GM12878 (cell line): Measurements from ENCODE around the gene SPOCD1. TPM values are rescaled to one million over a fixed set of nuclear protein-coding genes. Genes with fewer than 3 reads are reported as not detected.
"Not testable (repeated sequence)": the region's sequence is repeated elsewhere in the genome, so short reads cannot be mapped to it uniquely, and the experiment has no call there.

Experiments
- ATAC-seq: fragments of 200-7000 bp; cut with Tn5 transposase; 3 replicates; pipeline ENCODE4 v1.9.1; 2020; ENCODE audit warnings: mild to moderate bottlenecking, moderate library complexity
- BruUV-seq: library from RNA; stranded (reverse); fragments of 400-500 nt; replicated peaks from 2 replicates; lab custom pipeline; 2021; lab: Mats Ljungman, UMichigan
- CTCF ChIA-PET: fragments of 300-600 bp; sonication (Branson Sonifier 250); formaldehyde crosslinking; extraction: SDS; loops from one replicate; lab custom pipeline; 2021; ENCODE audit warnings: inconsistent platforms; lab: Yijun Ruan, JAX
- POLR2A ChIA-PET: fragments of 350-600 bp; formaldehyde crosslinking; extraction: SDS; loops from one replicate; lab custom pipeline; 2021; ENCODE audit warnings: inconsistent platforms; lab: Charles Lee
- RAD21 ChIA-PET: fragments of 300-600 bp; sonication (Branson Sonifier 250); formaldehyde crosslinking; loops from one replicate; lab custom pipeline; 2023; ENCODE audit warnings: antibody characterized with exemption; ENCODE audit not compliant: unreplicated experiment; lab: Charles Lee
- SMC1A ChIA-PET: fragments of 300-600 bp; sonication (Branson Sonifier 250); formaldehyde crosslinking; loops from one replicate; lab custom pipeline; 2023; ENCODE audit not compliant: unreplicated experiment, uncharacterized antibody; lab: Charles Lee
- DNase-seq: peaks from one replicate; pipeline ENCODE4 v3.0.0-alpha.2; 2011; ENCODE audit warnings: low read depth, low spot score
- FAIRE-seq: peaks from 3 replicates; lab custom pipeline; 2011; peaks lifted over from hg19 to GRCh38; lab: Jason Lieb, UNC
- H2AFZ ChIP-seq: 2 replicates; pipeline ENCODE4 v1.6.0; 2011; ENCODE audit warnings: low read depth, low read length, control low read depth; ENCODE audit not compliant: control insufficient read depth
- H3K27ac ChIP-seq: 2 replicates; pipeline ENCODE4 v1.5.1; 2011; ENCODE audit warnings: control low read depth; ENCODE audit not compliant: control insufficient read depth, insufficient read depth
- H3K27me3 ChIP-seq, 2 experiments: replicated peaks in 1 of 2; 2 replicates each; pipeline versions ENCODE4 v1.6.0 to v1.6.1; 2011; ENCODE audit warnings: low read length in 1 of 2; ENCODE audit not compliant: control insufficient read depth in 2 of 2, insufficient read depth in 2 of 2
- H3K36me3 ChIP-seq, 2 experiments: 2 replicates each; pipeline ENCODE4 v1.5.1; 2011; ENCODE audit warnings: low read length in 1 of 2; ENCODE audit not compliant: control insufficient read depth in 2 of 2, insufficient read depth in 2 of 2
- H3K4me1 ChIP-seq: 2 replicates; pipeline ENCODE4 v1.6.1; 2011; ENCODE audit warnings: mild to moderate bottlenecking, low read length, moderate library complexity, mixed read lengths; ENCODE audit not compliant: control insufficient read depth, insufficient read depth
- H3K4me2 ChIP-seq: 2 replicates; pipeline ENCODE4 v1.6.0; 2011; ENCODE audit warnings: control low read depth; ENCODE audit not compliant: control insufficient read depth, insufficient read depth
- H3K4me3 ChIP-seq: fragments of 200-600 bp; sonication (generic); 2 replicates; pipeline ENCODE4 v1.5.1; 2016
- H3K79me2 ChIP-seq: 2 replicates; pipeline ENCODE4 v1.6.0; 2011; ENCODE audit warnings: low read length; ENCODE audit not compliant: control insufficient read depth, insufficient read depth
- H3K9ac ChIP-seq: 2 replicates; pipeline ENCODE4 v1.8.0; 2011; ENCODE audit warnings: low read length, control low read depth, mixed read lengths; ENCODE audit not compliant: control insufficient read depth, insufficient read depth
- H3K9me3 ChIP-seq: replicated peaks from 3 replicates; pipeline ENCODE4 v1.5.1; 2011; ENCODE audit warnings: mild to moderate bottlenecking, low read length; ENCODE audit not compliant: control insufficient read depth, insufficient read depth
- H4K20me1 ChIP-seq: 2 replicates; pipeline ENCODE4 v1.6.0; 2011; ENCODE audit not compliant: control insufficient read depth, insufficient read depth
- BACH1 ChIP-seq: fragments of 450-650 bp; IDR thresholded peaks from 2 replicates; pipeline ENCODE4 v1.6.1; 2017; ENCODE audit warnings: mild to moderate bottlenecking, borderline replicate concordance
- BRCA1 ChIP-seq: IDR thresholded peaks from 2 replicates; pipeline ENCODE4 v1.6.1; 2011; ENCODE audit warnings: low read depth, low read length, improper control_type of control experiment
- CBX3 ChIP-seq: fragments of 200-600 bp; sonication (generic); IDR thresholded peaks from 2 replicates; pipeline ENCODE4 v1.6.1; 2016; ENCODE audit warnings: low read depth, borderline replicate concordance
- JUND ChIP-seq: IDR thresholded peaks from 2 replicates; pipeline ENCODE4 v1.6.1; 2012; ENCODE audit warnings: low read depth, mild to moderate bottlenecking, low read length, improper control_type of control experiment, moderate library complexity
- MAX ChIP-seq: IDR thresholded peaks from 2 replicates; pipeline ENCODE4 v1.6.1; 2012; ENCODE audit warnings: low read depth, low read length, improper control_type of control experiment
- NR2F1 ChIP-seq: fragments of 450-650 bp; conservative IDR thresholded peaks from 2 replicates; pipeline ENCODE4 v1.6.1; 2017; ENCODE audit warnings: mild to moderate bottlenecking
- RAD51 ChIP-seq: fragments of 450-650 bp; IDR thresholded peaks from 2 replicates; pipeline ENCODE4 v1.6.1; 2016; ENCODE audit warnings: moderate library complexity, mild to moderate bottlenecking, inconsistent platforms
- RCOR1 ChIP-seq: conservative IDR thresholded peaks from 2 replicates; pipeline ENCODE4 v1.6.1; 2012; ENCODE audit warnings: low read depth, low read length, improper control_type of control experiment
- SP1 ChIP-seq: IDR thresholded peaks from one replicate; pipeline ENCODE4 v1.6.1; 2011; ENCODE audit warnings: low read depth, low read length
- STAT1 ChIP-seq: fragments of 450-650 bp; conservative IDR thresholded peaks from 2 replicates; pipeline ENCODE4 v1.6.1; 2014; ENCODE audit warnings: antibody characterized with exemption, mild to moderate bottlenecking
- TAF1 ChIP-seq: IDR thresholded peaks from 2 replicates; pipeline ENCODE4 v1.6.1; 2011; ENCODE audit warnings: mild to moderate bottlenecking, low read depth, low read length, borderline replicate concordance
- USF1 ChIP-seq: IDR thresholded peaks from 2 replicates; pipeline ENCODE4 v1.6.1; 2011; ENCODE audit warnings: borderline replicate concordance, low read depth, mild to moderate bottlenecking, moderate library complexity, mixed read lengths, low read length; ENCODE audit not compliant: insufficient read depth; ENCODE audit errors: extremely low read length
- ZBTB11 ChIP-seq: fragments of 450-650 bp; formaldehyde crosslinking; IDR thresholded peaks from 2 replicates; pipeline ENCODE4 v1.5.0; 2022; ENCODE audit warnings: mild to moderate bottlenecking, missing genetic modification characterization
- WGBS: methylation state at CpG from one replicate; pipeline ENCODE4 v1.1.6; 2016; ENCODE audit warnings: low lambda C conversion rate; ENCODE audit not compliant: insufficient replicate concordance, insufficient coverage; ENCODE audit errors: missing lambda C conversion rate; 5-methylcytosine and 5-hydroxymethylcytosine counted together
- in situ Hi-C: fragments of 300-500 bp; cut with MboI; formaldehyde crosslinking; loops from 9 replicates; pipeline ENCODE4 v1.14.3; 2018; ENCODE audit warnings: mixed read lengths
- intact Hi-C: fragments of 100-400 bp; cut with micrococcal nuclease; formaldehyde crosslinking; loops from one replicate; pipeline ENCODE4 v1.14.2; 2022; ENCODE audit not compliant: unreplicated experiment
- polyA plus RNA-seq, 11 experiments: library from polyadenylated mRNA; depleted of rRNA in 4 of 11; unstranded in 6 of 11; stranded (reverse) in 5 of 11; fragments of >200 nt; fragmentation: Nextera tagmentation in 4 of 11; fragmentation: Illumina TruSeq in 1 of 11; extraction: Ambion mirVana in 4 of 11; extraction: Trizol in 1 of 11; gene quantifications; 1 replicate in 1 of 11; 2 replicates in 10 of 11; pipeline versions ENCODE4 v1.2.1 to v1.2.3, GENCODE V29; 2011 to 2016; ENCODE audit warnings: inconsistent platforms in 2 of 11, missing spikeins in 2 of 11, low read depth in 1 of 11
- total RNA-seq, 4 experiments: library from RNA; depleted of rRNA in 3 of 4; stranded (reverse); fragments of >200 nt in 3 of 4; fragmentation: Illumina TruSeq in 1 of 4; extraction: Trizol in 1 of 4; gene quantifications; 2 replicates each; pipeline versions ENCODE4 v1.2.1 to v1.2.3, GENCODE V29; 2013 to 2021

SPOCD1 gene
- total and polyA plus RNA-seq, 10 of the 15 experiments (the other 5 are each of a cell fraction or from before 2014, with no cell fraction given) = 0.02 to 0.65 (median 0.13) TPM; not detected in 4

GRCh38 chr1:31822766-31823165, 6.9 kb upstream of the SPOCD1 start:
- Histone ChIP-seq H3K4me2 (no peak overlapping the region), H2AFZ (no peak overlapping the region), H3K27me3 (no peaks in the 10 kb centered on the region), H3K9ac (no peak overlapping the region), H3K36me3 (no peaks in the 10 kb centered on the region), H3K4me1 (peaks cover 6% of the 10 kb centered on the region; the same call in 1 of the 2 replicates), H3K9me3 (no peaks in the 10 kb centered on the region), H4K20me1 (no peaks in the 10 kb centered on the region), H3K27ac (no peak overlapping the region), H3K4me3 (no peak overlapping the region), H3K79me2 (no peaks in the 10 kb centered on the region)
- RAD21 ChIA-PET = interaction anchor here (1.4 kb wide), 1 partner anchor 91 kb away, joined by 3 read pairs; no protein-coding TSS in a partner anchor
- DNase-seq (no peak), ATAC-seq (no peak), FAIRE-seq (no peak)
- intact Hi-C loops = no loop called here
- 95% methylated on average over 3 of the region's 3 CpGs for WGBS
- POLR2A ChIA-PET = interaction anchor here (0.6 kb wide), 1 partner anchor 158 kb away, joined by 6 read pairs; no protein-coding TSS in a partner anchor
- CTCF ChIA-PET = interaction anchor here (0.8 to 1.8 kb wide), 3 partner anchors 47 to 141 kb away, joined by 3 to 8 read pairs (median 7); no protein-coding TSS in a partner anchor
- in situ Hi-C loops = no loop called here
- TF ChIP-seq SP1 (no peak), JUND (no peak), RAD51 (no peak), USF1 (no peak), CBX3 (no peak), TAF1 (no peak), STAT1 (no peak), BRCA1 (no peak), ZBTB11 (CRISPR knock-in tag) (no peak), MAX (no peak), RCOR1 (no peak), BACH1 (no peak), NR2F1 (no peak)
- no TSS peak for BruUV-seq
- SMC1A ChIA-PET = no interaction called here

GRCh38 chr1:31820196-31820595, 4.4 kb upstream of the SPOCD1 start:
- H3K4me1 ChIP-seq = not testable (repeated sequence)

More at GRCh38 chr1:31820196-31820595, 4.4 kb upstream of the SPOCD1 start:
- H3K27ac ChIP-seq, H4K20me1 ChIP-seq, H3K36me3 ChIP-seq, DNase-seq, H3K4me2 ChIP-seq, H2AFZ ChIP-seq, CTCF ChIA-PET, FAIRE-seq, H3K9ac ChIP-seq, H3K79me2 ChIP-seq, POLR2A ChIA-PET, RAD21 ChIA-PET, in situ Hi-C loops, ATAC-seq, H3K4me3 ChIP-seq, BruUV-seq, H3K9me3 ChIP-seq, intact Hi-C loops, H3K27me3 ChIP-seq: not testable (repeated sequence)
- SMC1A ChIA-PET = interaction anchor here (0.7 to 1.0 kb wide), 2 partner anchors 13 to 90 kb away, joined by 3 read pairs; no protein-coding TSS in a partner anchor
- WGBS = 72% methylated on average over 7 of the region's 7 CpGs
